Kidney tubule cell (primary cell): ENCODE data around the gene FMN2.
"Not testable (repeated sequence)": the region's sequence is repeated elsewhere in the genome, so short reads cannot be mapped to it uniquely, and the experiment has no call there.

ENCODE experiments used
- DNase-seq: peaks from one replicate; pipeline ENCODE4 v3.0.0-alpha.2; 2018; ENCODE audit warnings: low spot score

FMN2 gene

DNA sequence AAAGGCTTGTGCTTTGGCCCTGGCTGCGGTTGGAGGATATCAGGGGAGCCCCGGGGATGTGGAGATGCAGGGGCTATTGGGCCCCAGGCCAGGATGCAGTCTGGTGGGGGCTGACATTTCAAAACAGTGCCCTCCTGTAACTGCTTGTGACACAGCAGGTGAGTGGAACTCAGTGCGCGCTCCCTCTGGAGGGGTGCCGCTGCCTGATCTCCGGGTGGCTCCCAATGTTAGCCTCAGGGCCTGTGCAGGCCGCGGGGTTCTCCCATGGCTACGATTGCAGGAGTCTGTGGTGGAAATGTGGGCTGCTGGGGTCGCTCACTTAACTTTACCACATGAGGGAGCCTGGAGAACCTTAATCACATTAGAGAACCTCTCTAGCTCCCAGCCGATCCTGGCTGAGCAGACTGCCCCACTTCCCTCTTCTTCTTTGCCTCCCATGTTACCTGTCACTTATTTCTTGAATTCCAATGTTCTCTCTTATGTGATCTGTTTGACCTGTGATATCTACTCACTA, 163.2 kb downstream of the FMN2 start:
- DNase-seq = no peak

DNA sequence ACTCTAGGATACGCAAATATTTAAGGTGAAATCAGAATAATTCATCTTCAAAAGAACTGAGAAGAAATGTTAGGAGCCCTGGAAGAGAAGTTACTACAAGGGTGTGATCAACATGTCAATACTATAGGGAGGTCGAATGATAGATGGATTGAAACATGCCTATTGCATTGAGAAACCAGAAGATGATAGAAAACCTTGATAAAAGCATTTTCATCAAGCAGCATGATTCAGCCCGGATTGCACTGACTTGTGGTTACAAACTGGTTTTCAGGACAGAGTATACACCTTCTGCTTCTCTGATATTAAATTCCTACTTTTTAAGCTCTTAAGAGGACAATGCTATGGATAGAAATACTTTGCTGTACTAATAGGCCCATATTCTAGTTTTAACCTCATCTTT, 164.2 kb downstream of the FMN2 start:
- DNase-seq = no peak

GRCh38 chr1:240256836-240257503, 165.3 kb downstream of the FMN2 start:
- no peak for DNase-seq

- no peak for DNase-seq
Measured at GRCh38 chr1:240258910-240259309, 167.2 kb downstream of the FMN2 start.

- not testable (repeated sequence) for DNase-seq
Measured at GRCh38 chr1:240264494-240264893, 172.8 kb downstream of the FMN2 start.

DNA sequence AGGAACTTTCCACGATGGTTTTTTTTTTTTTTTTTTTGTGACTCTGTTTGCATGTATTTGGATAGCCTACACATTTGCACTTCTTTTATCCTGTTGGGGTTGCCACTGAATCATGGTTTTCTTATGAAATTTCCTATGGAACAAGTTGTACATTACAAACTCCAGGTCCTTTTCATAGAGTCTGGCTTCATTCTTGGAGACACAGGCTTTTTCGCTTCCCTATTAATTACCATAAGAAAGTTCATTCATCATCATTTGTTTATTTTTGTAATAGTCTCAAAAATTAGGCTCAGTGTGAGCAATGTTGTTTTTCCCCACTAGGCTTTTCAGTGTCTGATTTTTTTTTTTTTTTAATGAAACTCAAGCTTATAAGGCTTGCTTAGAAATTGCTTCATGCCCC, 179.4 kb downstream of the FMN2 start:
- DNase-seq = no peak

- no peak for DNase-seq
Measured at GRCh38 chr1:240274569-240274968, 182.9 kb downstream of the FMN2 start.

GRCh38 chr1:240275219-240275618, 183.5 kb downstream of the FMN2 start:
- DNase-seq = not testable (repeated sequence)

GRCh38 chr1:240278082-240278481, 186.4 kb downstream of the FMN2 start:
- no peak for DNase-seq

DNA sequence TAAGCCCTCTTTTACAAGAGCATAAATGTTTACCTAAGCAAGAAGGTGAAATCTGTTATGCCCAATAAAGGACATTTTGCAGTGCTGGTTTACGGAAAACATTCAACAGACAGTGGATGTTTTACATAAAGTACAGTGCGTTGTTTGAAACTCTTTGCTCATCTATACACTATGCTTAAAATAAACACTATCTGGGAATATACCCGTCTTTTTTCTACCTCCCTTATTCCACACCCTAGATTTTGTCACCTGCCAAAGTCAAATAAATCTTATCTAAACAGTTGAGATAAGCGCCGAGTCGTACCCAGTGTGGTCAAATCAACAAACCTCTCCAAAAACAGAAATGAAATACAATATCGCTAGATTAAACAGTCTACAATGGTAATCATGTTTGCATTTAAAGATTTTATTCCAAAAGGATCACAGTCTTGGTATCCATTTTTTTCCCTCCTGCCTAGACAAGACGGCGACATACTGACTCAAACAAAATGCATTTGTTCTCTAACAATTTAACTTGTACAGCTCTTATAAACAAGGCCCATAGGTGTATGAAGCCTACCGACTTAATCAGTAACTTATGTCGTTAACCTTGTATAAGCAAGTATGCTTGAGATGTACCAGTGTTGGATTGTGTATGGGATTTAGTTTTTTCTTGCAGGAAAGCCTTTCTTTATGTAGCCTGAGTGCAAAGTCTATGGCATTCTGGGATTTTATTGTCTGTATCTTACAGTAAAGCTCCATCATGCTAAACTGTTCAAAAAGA, 189.1 kb downstream of the FMN2 start:
- no peak for DNase-seq

- DNase-seq = no peak
Measured at GRCh38 chr1:240282061-240282830, 190.6 kb downstream of the FMN2 start.

- DNase-seq = no peak
Measured at GRCh38 chr1:240284656-240285414, 193.2 kb downstream of the FMN2 start.

DNA sequence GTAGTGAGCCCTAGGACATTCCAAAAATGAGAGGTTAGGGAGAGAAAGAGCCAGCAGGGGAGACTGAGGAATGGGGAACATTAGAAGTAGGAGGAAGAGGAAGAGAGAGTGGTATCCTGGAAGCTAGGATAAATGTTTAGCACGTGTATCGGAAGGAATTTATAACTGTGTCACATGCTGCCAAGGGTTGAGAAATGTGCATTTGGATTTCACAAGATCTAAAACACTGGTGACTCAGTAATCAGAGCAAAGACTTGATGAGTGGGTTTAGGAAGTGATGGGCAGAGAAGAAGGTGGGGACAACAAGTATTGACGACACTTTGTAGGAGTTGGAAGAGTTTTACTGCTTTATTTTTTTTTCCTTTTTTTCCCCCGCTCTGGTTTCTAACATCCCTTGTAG, 193.9 kb downstream of the FMN2 start:
- DNase-seq = no peak

DNA sequence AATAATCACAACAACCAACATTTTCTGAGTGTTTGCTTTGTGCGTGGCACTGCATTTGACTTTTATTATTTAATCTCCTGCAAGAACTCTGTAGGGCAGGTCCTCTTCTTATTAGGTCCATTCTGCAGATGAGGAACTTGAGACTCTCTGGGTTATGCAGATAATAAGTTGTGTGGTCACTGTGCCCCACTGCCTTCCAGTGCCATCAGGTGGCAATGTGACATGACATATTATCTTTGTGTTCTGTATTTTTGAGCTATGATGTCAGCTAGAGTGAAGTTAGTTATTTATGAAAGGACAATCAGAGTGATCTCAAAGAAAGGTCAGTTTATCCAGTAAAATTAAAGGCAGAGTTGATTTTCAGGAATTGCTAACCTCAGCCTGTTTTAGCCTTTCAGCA, 196.0 kb downstream of the FMN2 start:
- DNase-seq = no peak

- DNase-seq = no peak
Measured at GRCh38 chr1:240293706-240294105, 202.0 kb downstream of the FMN2 start.

- no peak for DNase-seq
Measured at GRCh38 chr1:240294566-240294965, 202.9 kb downstream of the FMN2 start.

DNA sequence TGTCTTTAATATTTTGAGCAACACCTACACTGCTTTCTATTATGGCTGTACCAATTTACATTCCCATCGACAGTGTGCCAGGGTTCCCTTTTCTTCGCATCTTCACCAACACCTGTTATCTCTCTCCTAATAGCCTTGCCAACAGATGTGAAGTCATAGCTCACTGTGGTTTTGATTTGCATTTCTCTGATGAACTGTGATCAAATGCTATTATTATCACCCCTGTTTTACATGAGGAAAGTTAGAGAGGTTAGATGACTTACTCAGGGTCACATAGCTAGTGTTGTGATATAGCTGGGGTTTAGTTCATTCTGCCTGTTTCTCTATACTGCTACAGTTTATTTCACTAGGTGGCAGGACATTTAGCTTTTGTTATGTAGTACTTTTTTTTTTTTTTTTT, 204.1 kb downstream of the FMN2 start:
- no peak for DNase-seq

- no peak for DNase-seq
Measured at GRCh38 chr1:240304466-240304865, 212.8 kb downstream of the FMN2 start.

DNA sequence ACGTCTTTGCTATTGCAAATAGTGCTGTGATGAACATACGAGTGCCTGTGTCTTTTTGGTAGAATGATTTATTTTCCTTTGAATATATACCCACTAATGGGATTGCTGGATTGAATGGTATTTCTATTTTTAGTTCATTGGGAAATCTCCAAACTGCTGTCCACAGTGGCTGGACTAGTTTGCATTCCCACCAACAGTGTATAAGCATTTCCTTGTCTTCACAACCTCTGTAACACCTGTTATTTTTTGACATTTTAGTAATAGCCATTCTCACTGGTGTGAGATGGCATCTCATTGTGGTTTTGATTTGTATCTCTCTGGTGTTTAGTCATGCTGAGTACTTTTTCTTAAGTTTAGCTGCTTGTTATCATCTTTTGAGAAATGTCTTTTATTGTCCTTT, 215.0 kb downstream of the FMN2 start:
- DNase-seq = no peak

GRCh38 chr1:240308096-240308495, 216.4 kb downstream of the FMN2 start:
- no peak for DNase-seq

DNA sequence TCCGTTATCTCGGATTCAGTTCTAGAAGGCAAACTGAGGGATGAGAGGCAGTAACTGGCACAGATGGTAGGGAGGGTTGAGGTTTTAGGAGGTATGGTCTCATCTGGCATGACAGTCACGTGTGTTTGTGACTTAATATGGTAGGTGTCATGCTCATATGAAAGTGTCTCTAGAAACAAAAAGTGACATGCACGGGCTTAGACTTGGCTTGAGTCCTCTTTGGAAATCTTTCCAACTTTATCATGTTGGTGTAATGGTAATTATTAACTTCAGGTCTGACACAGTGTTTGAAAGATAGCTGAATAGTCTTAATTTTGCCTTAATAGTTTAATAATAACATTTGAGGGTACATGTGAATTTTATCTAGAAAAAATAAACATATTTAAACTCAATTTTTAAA, 218.1 kb downstream of the FMN2 start:
- DNase-seq = no peak
